Measurements from ENCODE around the gene TYRO3. TPM values are rescaled to one million over a fixed set of nuclear protein-coding genes. Genes with fewer than 3 reads are reported as not detected.

Gene TYRO3
- total RNA-seq (65.8 and 71.0 TPM in 2 replicates), polyA plus RNA-seq (99.8 and 109 TPM in 2 replicates)

GRCh38 chr15:41558400-41559238, at the start of gene TYRO3:
Gene TYRO3 (plus strand): TSS chr15:41559212. CDS start chr15:41559258, 46 bp downstream.
- Histone ChIP-seq H3K36me3 (replicated peaks; ENCODE audit: insufficient read depth, low read depth) (no peaks in the 10 kb centered on the region), H3K27ac (peak within 1 kb of the TSS; percentile 80), H3K79me2 (peaks cover 23% of the 10 kb centered on the region), H4K20me1 (ENCODE audit: insufficient read depth, poor library complexity, severe bottlenecking) (no peaks in the 10 kb centered on the region), H3K4me3 (peak within 1 kb of the TSS; percentile 86), H2AFZ (peak within 1 kb of the TSS; percentile 66), H3K27me3 (no peaks in the 10 kb centered on the region), H3K4me2 (peak within 1 kb of the TSS; percentile 97), H3K9me2 (replicated peaks; ENCODE audit: insufficient read depth) (no peaks in the 10 kb centered on the region), H3K9me3 (ENCODE audit: low read depth) (no peaks in the 10 kb centered on the region), H3K4me1 (ENCODE audit: insufficient read depth) (peaks cover 46% of the 10 kb centered on the region)
- DNase-seq (ENCODE audit: low spot score), result peak; percentile 86
- no peak for TF ChIP-seq EZH2phosphoT487 (IDR thresholded peaks at IDR 0.05; ENCODE audit: low read depth, severe bottlenecking, unreplicated experiment)
- TF ChIP-seq EZH2 (IDR thresholded peaks at IDR 0.05; ENCODE audit: borderline replicate concordance), result no peak
- TF ChIP-seq CTCF (IDR thresholded peaks at IDR 0.05; ENCODE audit: poor library complexity), result no peak
- 5% methylated on average over 10 of the region's 81 CpGs for WGBS (ENCODE audit: low lambda C conversion rate, missing lambda C conversion rate)

GRCh38 chr15:41510728-41511127, 48.3 kb upstream of the TYRO3 start:
- Histone ChIP-seq H3K79me2 (no peaks in the 10 kb centered on the region), H3K27ac (no peak overlapping the region), H2AFZ (no peak overlapping the region), H3K9me3 (ENCODE audit: low read depth) (no peaks in the 10 kb centered on the region), H3K4me2 (peak overlapping the region; percentile 97), H3K4me3 (no peak overlapping the region), H3K4me1 (ENCODE audit: insufficient read depth) (peaks cover 21% of the 10 kb centered on the region), H4K20me1 (ENCODE audit: insufficient read depth, poor library complexity, severe bottlenecking) (peaks cover 2% of the 10 kb centered on the region), H3K27me3 (peaks cover 46% of the 10 kb centered on the region), H3K9me2 (replicated peaks; ENCODE audit: insufficient read depth) (no peaks in the 10 kb centered on the region), H3K36me3 (replicated peaks; ENCODE audit: insufficient read depth, low read depth) (no peaks in the 10 kb centered on the region)
- 56% methylated on average over 7 of the region's 7 CpGs for WGBS (ENCODE audit: low lambda C conversion rate, missing lambda C conversion rate)
- peak; percentile 59 for TF ChIP-seq EZH2 (IDR thresholded peaks at IDR 0.05; ENCODE audit: borderline replicate concordance)
- TF ChIP-seq CTCF (IDR thresholded peaks at IDR 0.05; ENCODE audit: poor library complexity), result no peak
- DNase-seq (ENCODE audit: low spot score), result no peak

- TF ChIP-seq CTCF (IDR thresholded peaks at IDR 0.05; ENCODE audit: poor library complexity) (no peak), EZH2 (IDR thresholded peaks at IDR 0.05; ENCODE audit: borderline replicate concordance) (peak; percentile 64), EZH2phosphoT487 (IDR thresholded peaks at IDR 0.05; ENCODE audit: low read depth, severe bottlenecking, unreplicated experiment) (peak; percentile 63)
Observed at GRCh38 chr15:41511331-41511898, 47.6 kb upstream of the TYRO3 start.

More at GRCh38 chr15:41511331-41511898, 47.6 kb upstream of the TYRO3 start:
- no peak overlapping the region for H3K27ac ChIP-seq
- no peaks in the 10 kb centered on the region for H3K9me3 ChIP-seq (ENCODE audit: low read depth)
- no peak overlapping the region for H2AFZ ChIP-seq
- no peaks in the 10 kb centered on the region for H3K36me3 ChIP-seq (replicated peaks; ENCODE audit: insufficient read depth, low read depth)
- H3K79me2 ChIP-seq, result no peaks in the 10 kb centered on the region
- WGBS (ENCODE audit: low lambda C conversion rate, missing lambda C conversion rate), result 3% methylated on average over 17 of the region's 56 CpGs
- H4K20me1 ChIP-seq (ENCODE audit: insufficient read depth, poor library complexity, severe bottlenecking), result peaks cover 2% of the 10 kb centered on the region
- DNase-seq (ENCODE audit: low spot score), result peak; percentile 55
- H3K4me3 ChIP-seq, result peak overlapping the region; percentile 13
- peaks cover 21% of the 10 kb centered on the region for H3K4me1 ChIP-seq (ENCODE audit: insufficient read depth)
- H3K4me2 ChIP-seq, result peak overlapping the region; percentile 97
- H3K9me2 ChIP-seq (replicated peaks; ENCODE audit: insufficient read depth), result no peaks in the 10 kb centered on the region
- H3K27me3 ChIP-seq, result peaks cover 46% of the 10 kb centered on the region

All from hepatocyte (in vitro differentiated cells).